ENCODE measurements around the gene EMC7. TPM values are rescaled to one million over a fixed set of nuclear protein-coding genes. Genes with fewer than 3 reads are reported as not detected.

EMC7 gene
- total RNA-seq, 1 experiment from 2014 or later: 38.7 TPM

GRCh38 chr15:34046471-34047145, 55.1 kb downstream of the EMC7 start:
- POLR2A ChIA-PET: no interaction called here
- Histone ChIP-seq H3K4me1 (ENCODE audit: control insufficient read depth in 1 of 2, insufficient read depth in 2 of 2, low read length in 2 of 2) (no peaks in the 10 kb centered on the region), H3K9me3 (ENCODE audit: control insufficient read depth in 1 of 2, insufficient read depth in 1 of 2, low read depth in 1 of 2, low read length in 2 of 2) (no peaks in the 10 kb centered on the region), H4K20me1 (ENCODE audit: insufficient read depth) (no peaks in the 10 kb centered on the region), H3K4me2 (ENCODE audit: low read length) (no peak overlapping the region), H3K4me3 (replicated peaks in 1 of 2; ENCODE audit: low read depth in 1 of 2, low read length in 2 of 2) (no peak overlapping the region), H2AFZ (ENCODE audit: low read depth, low read length, poor library complexity, severe bottlenecking) (no peak overlapping the region), H3K27me3 (ENCODE audit: insufficient read depth, low read length) (no peaks in the 10 kb centered on the region), H3K36me3 (ENCODE audit: control insufficient read depth in 1 of 2, insufficient read depth in 2 of 2, low read length in 2 of 2) (no peaks in the 10 kb centered on the region), H3K27ac (ENCODE audit: low read depth, low read length) (no peak overlapping the region), H3K79me2 (ENCODE audit: insufficient read depth, low read length) (no peaks in the 10 kb centered on the region), H3K9me2 (ENCODE audit: insufficient read depth) (no peaks in the 10 kb centered on the region), H3K9ac (ENCODE audit: low read length) (no peak overlapping the region)
- RAD21 ChIA-PET (ENCODE audit: low non-redundant PET in 1 of 2, low total read pairs in 2 of 2, uncharacterized antibody in 2 of 2, unreplicated experiment in 2 of 2): no interaction called here
- CTCF ChIA-PET: no interaction called here
- no peak for TF ChIP-seq POLR2AphosphoS5 (IDR thresholded peaks at IDR 0.05; ENCODE audit: low read depth, low read length)
- no peak for TF ChIP-seq SIN3A (IDR thresholded peaks at IDR 0.05; ENCODE audit: low read depth)
- no peak for TF ChIP-seq ZFX (IDR thresholded peaks at IDR 0.05)
- no peak for TF ChIP-seq ZBTB33 (IDR thresholded peaks at IDR 0.05; ENCODE audit: extremely low read depth, insufficient replicate concordance, low read length)
- TF ChIP-seq ELF1 (IDR thresholded peaks at IDR 0.05; ENCODE audit: borderline replicate concordance, low read depth): no peak
- TF ChIP-seq POLR2A (IDR thresholded peaks at IDR 0.05; ENCODE audit: borderline replicate concordance, extremely low read depth, insufficient read depth, insufficient read length): no peak
- TF ChIP-seq CBX3 (IDR thresholded peaks at IDR 0.05; ENCODE audit: low read depth): no peak
- TF ChIP-seq EZH2 (IDR thresholded peaks at IDR 0.05): no peak
- no peak for TF ChIP-seq EZH2phosphoT487 (IDR thresholded peaks at IDR 0.05; ENCODE audit: borderline replicate concordance)
- TF ChIP-seq REST (IDR thresholded peaks at IDR 0.05; ENCODE audit: low read depth): no peak
- no peak for TF ChIP-seq ZNF274 (IDR thresholded peaks at IDR 0.05; ENCODE audit: low read depth, low read length)
- no peak for TF ChIP-seq CTCF (IDR thresholded peaks at IDR 0.05 in 2 of 3, conservative IDR thresholded peaks at IDR 0.05 in 1 of 3; ENCODE audit: borderline replicate concordance in 1 of 3, insufficient read depth in 1 of 3, low read depth in 2 of 3, low read length in 2 of 3)
- no peak for TF ChIP-seq YY1 (IDR thresholded peaks at IDR 0.05; ENCODE audit: extremely low read depth, insufficient replicate concordance, low read depth, low read length)
- BruUV-seq (replicated peaks): no TSS peak
- intact Hi-C loops (cut with micrococcal nuclease): no loop called here
- ATAC-seq (no peak), DNase-seq (ENCODE audit: low read depth, low spot score) (no peak)
